ENCODE data around the gene SMR3A.

GRCh38 chr4:70356185-70356584 is 4.4 kb upstream of the SMR3A start:
- TF ChIP-seq CTCF (IDR thresholded peaks at IDR 0.05; ENCODE audit: poor library complexity) (no peak), EZH2 (IDR thresholded peaks at IDR 0.05; ENCODE audit: borderline replicate concordance) (no peak)

All from hepatocyte (in vitro differentiated cells).